H1 (cell line): ENCODE data around the gene ENAH. TPM values are rescaled to one million over a fixed set of nuclear protein-coding genes. Genes with fewer than 3 reads are reported as not detected.

Experiments used
- CBX8 ChIP-seq: fragments of 300-800, 300-1000 bp; sonication (generic); IDR thresholded peaks from 2 replicates; pipeline ENCODE4 v1.7.1; 2016; ENCODE audit warnings: low read depth, low read length, borderline replicate concordance
- NANOG ChIP-seq: IDR thresholded peaks from 2 replicates; pipeline ENCODE4 v1.6.1; 2011; ENCODE audit warnings: low read length, low read depth, mild to moderate bottlenecking, inconsistent platforms; ENCODE audit not compliant: insufficient read depth, poor library complexity, severe bottlenecking
- polyA plus RNA-seq, 7 experiments: library from polyadenylated mRNA; depleted of rRNA in 3 of 7; stranded (reverse) in 5 of 7; unstranded in 2 of 7; fragments of >200 nt in 5 of 7; fragments of 200-250 nt in 2 of 7; gene quantifications; 1 replicate in 5 of 7; 2 replicates in 1 of 7; 4 replicates in 1 of 7; pipeline versions ENCODE4 v1.2.1 to v1.2.3, GENCODE V29; 2011 to 2013; ENCODE audit warnings: missing spikeins in 2 of 7, mixed read lengths in 2 of 7
- total RNA-seq: library from RNA; stranded (reverse); fragmentation: NEBNext Ultra II Directional; extraction: Animal tissue kit (Norgen Biotek cat#: 25700); gene quantifications from 2 replicates; pipeline ENCODE4 v1.2.1, GENCODE V29; 2021
- TF ChIP-seq, protein P1 (sequence below): IDR thresholded peaks from 2 replicates; pipeline ENCODE4 v1.6.1; 2011; ENCODE audit warnings: low read length, improper control_type of control experiment

Gene ENAH
- total and polyA plus RNA-seq, 2 of the 8 experiments (the other 6 are each of a cell fraction or from before 2014, with no cell fraction given), result 39.1 to 335 TPM

DNA sequence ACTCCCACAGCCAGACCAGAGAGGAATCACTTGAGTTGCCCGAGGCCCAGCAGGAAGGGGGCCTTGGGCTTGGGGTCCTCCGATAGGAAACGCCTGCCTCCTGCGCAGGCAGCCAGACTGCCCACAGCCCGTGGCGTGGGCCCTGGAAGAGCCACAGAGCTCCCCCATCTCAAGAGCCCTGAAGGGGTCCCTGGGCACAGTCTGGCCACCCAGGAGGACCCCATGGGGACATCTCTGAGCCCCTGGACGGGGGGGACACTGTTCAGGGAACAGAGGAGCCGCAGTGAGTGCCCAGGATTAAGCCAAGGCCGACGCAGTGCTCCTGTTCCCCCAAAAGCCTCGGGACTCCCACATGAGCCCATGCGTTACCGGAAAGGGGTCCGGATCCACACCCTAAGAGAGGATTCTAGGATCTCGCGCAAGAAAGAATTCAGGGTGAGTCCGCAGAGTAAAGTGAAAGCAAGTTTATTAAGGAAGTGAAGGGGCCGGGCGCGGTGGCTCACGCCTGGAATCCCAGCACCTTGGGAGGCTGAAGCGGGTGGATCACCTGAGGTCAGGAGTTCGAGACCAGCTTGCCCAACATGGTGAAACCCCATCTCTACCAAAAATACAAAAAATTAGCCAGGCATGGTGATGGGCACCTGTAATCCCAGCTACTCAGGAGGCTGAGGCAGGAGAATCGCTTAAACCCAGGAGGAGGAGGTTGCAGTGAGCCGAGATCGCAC, 187.0 kb downstream of the ENAH start (continued):
- TF ChIP-seq, protein P1, sequence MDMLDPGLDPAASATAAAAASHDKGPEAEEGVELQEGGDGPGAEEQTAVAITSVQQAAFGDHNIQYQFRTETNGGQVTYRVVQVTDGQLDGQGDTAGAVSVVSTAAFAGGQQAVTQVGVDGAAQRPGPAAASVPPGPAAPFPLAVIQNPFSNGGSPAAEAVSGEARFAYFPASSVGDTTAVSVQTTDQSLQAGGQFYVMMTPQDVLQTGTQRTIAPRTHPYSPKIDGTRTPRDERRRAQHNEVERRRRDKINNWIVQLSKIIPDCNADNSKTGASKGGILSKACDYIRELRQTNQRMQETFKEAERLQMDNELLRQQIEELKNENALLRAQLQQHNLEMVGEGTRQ, result no peak
- no peak for TF ChIP-seq NANOG
- TF ChIP-seq CBX8, result no peak
